Measurements from ENCODE around the gene RPL23. TPM values are rescaled to one million over a fixed set of nuclear protein-coding genes. Genes with fewer than 3 reads are reported as not detected.

RPL23 gene
- total and polyA plus RNA-seq, 9 of the 15 experiments (the other 6 are each of a cell fraction or from before 2014, with no cell fraction given), result 1,745 to 3,667 (median 3,096) TPM

- TF ChIP-seq ZNF184 (CRISPR knock-in tag; IDR thresholded peaks at IDR 0.05) (no peak), ZBTB12 (CRISPR knock-in tag; IDR thresholded peaks at IDR 0.05) (peak; percentile 93), ZNF232 (CRISPR knock-in tag; IDR thresholded peaks at IDR 0.05) (no peak), HNRNPUL1 (IDR thresholded peaks at IDR 0.05; ENCODE audit: low read length) (no peak), NR2C2 (CRISPR knock-in tag; IDR thresholded peaks at IDR 0.05) (no peak), NR2C2 (tag; IDR thresholded peaks at IDR 0.05) (peak; percentile 97), ARID3A (IDR thresholded peaks at IDR 0.05; ENCODE audit: borderline replicate concordance, low read depth, low read length) (0 out of 2 replicates have a peak, but pooled peaks have one; percentile 14), ELF2 (CRISPR knock-in tag; IDR thresholded peaks at IDR 0.05) (peak; percentile 97), ZNF398 (CRISPR knock-in tag; IDR thresholded peaks at IDR 0.05) (no peak), TAF7 (tag; IDR thresholded peaks at IDR 0.05) (peak; percentile 99), FIP1L1 (IDR thresholded peaks at IDR 0.05; ENCODE audit: low read depth, low read length, poor library complexity, severe bottlenecking) (no peak), KLF13 (tag; IDR thresholded peaks at IDR 0.05; ENCODE audit: borderline replicate concordance, low read depth) (peak; percentile 91; the same call in 1 of the 2 replicates), SUPT5H (IDR thresholded peaks at IDR 0.05) (peak; percentile 99), GABPB1 (CRISPR knock-in tag; IDR thresholded peaks at IDR 0.05) (peak; percentile 66)
Measured at GRCh38 chr17:38853292-38854219, at the start of gene RPL23 (continued).
